Fibroblast of peridontal ligament (primary cell): ENCODE results near the gene DOCK2.

Source experiments
- DNase-seq: peaks from one replicate; pipeline ENCODE4 v3.0.0-alpha.2; 2010; ENCODE audit errors: extremely low read depth

Gene DOCK2

DNA sequence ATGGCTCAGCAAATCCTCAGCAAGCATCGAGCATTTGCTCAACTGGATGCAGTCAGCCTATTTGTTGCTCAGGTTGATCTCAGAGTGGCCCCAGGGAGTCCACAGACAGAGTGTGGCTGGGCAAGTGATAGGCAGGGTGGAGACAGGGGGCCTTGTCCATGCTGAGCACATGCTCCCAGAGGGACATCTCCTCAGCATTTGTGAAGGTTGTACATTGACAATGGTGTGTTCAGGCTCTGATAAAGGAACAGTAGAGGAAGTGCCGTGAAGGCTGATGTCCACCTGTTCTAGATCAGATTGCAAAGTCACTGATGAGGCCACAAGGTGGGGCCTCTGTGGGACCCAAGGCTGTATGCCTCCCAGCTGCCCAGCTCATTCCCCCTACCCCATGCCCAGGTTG, 418.5 kb downstream of the DOCK2 start:
- no peak for DNase-seq

DNA sequence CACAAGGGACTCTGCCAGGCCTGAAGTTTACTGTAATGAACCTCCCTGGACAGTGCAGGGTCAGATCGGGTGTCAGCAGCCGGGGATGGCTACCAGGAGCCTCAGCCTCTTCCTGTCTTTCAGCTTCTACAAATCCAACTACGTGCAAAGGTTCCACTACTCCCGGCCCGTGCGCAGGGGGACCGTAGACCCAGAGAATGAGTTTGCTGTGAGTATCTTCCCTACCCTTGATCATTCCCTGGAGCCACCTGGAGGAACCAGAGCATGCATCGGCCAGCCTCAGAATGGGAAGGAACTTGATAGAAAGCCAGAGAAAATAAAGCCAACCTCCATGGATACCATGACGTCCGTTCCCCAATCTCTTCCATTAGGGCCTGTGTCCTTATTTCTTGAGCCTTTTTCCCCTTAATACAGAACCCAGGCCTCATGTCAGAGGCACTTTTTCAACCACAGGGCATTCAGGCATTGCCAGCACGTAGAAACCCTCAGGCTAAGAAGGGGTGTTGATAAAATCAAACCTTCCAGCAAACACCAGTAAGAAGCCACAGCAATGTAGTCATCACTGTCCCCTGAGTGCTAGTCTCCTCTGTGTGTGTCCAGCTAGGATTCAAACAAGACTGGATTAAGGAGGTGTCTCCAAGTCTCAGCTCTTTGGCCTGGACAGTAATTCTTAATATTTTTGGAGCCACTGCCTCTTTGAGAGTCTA, 419.6 kb downstream of the DOCK2 start:
- no peak for DNase-seq

DNA sequence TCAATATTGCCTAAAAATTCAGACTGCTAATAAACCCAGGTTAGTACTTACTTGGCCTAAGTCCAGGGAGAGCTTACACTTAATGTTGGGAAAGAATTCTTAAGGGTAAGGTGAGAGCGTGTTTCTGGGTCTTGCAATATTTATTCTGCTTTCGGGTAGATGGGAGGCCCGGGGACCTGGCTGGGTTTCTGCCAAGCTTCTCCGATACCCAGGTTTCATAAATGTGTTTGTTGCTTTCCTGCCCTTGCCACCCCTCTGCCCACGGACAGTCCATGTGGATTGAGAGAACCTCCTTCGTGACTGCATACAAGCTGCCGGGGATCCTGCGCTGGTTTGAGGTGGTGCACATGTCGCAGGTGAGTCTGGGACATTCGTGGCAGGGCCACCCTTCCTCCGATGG, 420.2 kb downstream of the DOCK2 start:
- DNase-seq: no peak

DNA sequence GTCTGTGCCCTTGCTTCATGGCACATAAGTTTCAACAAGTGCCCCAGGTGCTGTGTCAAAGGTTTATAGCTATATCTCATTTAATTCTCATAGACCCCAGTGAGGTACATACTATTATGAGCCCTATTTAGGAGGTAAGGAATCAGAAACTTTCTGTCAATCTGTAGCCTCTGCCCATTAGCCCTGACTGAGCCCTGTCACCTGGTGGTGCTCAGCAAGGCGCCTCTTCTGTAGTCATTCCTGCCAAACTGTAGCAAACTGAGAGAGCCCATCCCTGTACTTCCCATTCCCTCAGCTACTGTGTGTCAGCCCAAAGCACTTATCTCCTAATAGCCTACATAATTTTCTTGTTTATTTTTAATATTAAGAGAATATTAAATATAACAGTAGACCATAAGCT, 422.1 kb downstream of the DOCK2 start:
- DNase-seq: no peak

GRCh38 chr5:170067152-170067551, 430.1 kb downstream of the DOCK2 start:
- no peak for DNase-seq

- DNase-seq: no peak
Observed at GRCh38 chr5:170067574-170068170, 430.6 kb downstream of the DOCK2 start.

DNA sequence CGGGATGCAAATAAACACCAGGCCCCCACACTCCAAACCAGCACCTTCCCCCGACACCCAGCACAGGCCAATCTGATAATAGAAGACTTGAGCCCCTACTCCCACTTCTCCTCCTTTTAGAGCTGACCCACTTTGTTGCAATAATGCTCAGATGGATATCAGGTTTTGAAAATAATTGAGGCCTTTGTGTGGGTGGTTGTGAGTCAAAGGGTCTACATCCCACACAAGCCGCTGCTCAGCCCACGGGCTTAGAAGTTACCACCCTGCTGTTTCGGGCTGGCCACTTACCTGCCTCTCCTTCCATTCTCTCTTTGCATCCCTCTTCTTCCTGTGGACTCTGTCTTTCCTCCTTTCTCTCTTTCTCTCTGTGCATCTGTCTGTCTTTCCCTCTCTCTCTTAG, 432.4 kb downstream of the DOCK2 start:
- DNase-seq: no peak

GRCh38 chr5:170070556-170071412, 433.7 kb downstream of the DOCK2 start:
- DNase-seq: peak; percentile 23

DNA sequence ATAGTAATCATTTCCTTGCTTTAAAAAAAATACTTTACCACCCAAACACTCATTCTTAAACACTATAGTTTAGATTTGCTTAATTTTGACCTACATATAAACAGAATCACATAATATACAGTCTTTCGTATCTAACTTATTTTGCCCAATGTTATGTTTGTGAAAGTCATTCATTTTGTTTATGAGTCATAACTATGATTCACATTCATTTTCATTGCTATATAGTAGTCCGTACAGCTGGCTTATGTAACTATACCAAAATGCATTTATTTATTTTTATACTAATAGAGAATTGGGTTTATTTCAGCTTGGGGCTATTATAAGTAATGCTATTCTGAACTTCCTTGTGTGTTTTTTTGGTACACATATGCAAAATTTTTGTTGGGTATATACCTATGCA, 434.7 kb downstream of the DOCK2 start:
- DNase-seq: no peak

- DNase-seq: no peak
Observed at GRCh38 chr5:170075696-170076095, 438.6 kb downstream of the DOCK2 start.

DNA sequence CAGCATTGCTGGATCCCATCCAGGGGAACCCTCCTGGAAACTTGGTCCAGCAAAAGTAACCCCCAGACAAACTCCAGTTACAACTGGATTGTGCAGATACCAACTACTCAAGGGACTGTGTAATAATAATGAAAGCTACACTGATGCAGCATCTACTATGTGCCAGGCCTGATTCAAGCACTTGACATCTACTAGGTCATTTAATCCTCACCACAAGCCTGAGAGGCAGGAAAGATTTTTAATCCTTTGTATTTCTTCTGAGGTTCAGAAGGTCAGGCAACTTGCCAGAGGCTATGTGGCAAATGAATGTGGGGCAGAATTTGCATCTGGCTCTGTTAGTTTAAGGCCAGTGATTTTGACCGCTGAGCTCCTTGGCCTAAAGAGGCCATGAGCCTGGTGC, 439.1 kb downstream of the DOCK2 start:
- DNase-seq: peak; percentile 4

DNA sequence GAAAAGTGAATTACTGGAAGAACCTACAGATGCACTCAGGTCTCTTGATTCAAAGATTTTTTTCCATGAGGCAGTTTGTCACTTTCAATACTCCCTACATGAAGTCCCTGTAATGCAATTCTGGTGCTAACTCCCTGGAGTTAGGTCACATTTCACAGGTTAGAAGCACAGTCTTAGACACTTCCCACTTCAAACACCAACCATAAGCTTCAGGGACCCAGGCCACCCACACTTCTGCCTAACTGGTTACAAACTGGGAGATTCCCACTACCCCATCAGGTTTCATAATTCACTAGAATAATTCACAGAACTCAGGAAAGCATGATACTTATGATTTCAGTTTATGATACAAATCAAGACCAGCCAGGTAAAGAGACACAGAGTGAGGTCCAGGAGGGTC, 439.7 kb downstream of the DOCK2 start:
- DNase-seq: no peak

DNA sequence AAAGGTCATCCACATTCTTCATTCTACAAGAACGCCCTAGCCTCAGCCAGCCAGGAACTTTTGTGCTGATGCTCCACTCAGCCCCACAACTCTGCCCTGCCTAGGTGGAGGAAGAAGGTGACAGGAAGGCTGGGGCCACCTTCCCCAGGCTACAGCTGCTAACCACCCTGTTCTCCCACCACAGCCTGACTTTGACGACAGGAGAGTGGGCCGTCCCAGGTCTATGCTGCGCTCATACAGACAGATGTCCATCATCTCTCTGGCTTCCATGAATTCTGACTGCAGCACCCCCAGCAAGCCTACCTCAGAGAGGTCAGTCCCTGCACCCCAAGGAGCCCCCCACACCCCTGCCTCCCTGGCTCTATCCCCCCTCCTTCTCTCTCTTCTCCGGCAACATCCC, 440.5 kb downstream of the DOCK2 start:
- DNase-seq: no peak

- no peak for DNase-seq
Observed at GRCh38 chr5:170078458-170078857, 441.4 kb downstream of the DOCK2 start.

DNA sequence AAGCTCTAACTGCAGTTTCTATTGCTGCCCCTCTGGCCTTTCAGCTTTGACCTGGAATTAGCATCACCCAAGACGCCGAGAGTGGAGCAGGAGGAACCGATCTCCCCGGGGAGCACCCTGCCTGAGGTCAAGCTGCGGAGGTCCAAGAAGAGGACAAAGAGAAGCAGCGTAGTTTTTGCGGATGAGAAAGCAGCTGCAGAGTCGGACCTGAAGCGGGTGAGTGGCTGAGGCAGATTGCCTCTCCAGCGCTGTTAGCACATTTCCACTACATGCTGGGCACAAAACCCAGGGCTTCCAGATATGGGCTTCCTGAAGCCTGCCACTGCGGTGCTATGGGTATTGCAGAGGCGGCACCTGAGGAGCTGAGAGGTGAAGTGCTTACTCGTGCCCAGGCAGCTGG, 441.9 kb downstream of the DOCK2 start:
- no peak for DNase-seq

- no peak for DNase-seq
Observed at GRCh38 chr5:170080217-170080616, 443.1 kb downstream of the DOCK2 start.

GRCh38 chr5:170080786-170081445, 443.8 kb downstream of the DOCK2 start:
- no peak for DNase-seq

DNA sequence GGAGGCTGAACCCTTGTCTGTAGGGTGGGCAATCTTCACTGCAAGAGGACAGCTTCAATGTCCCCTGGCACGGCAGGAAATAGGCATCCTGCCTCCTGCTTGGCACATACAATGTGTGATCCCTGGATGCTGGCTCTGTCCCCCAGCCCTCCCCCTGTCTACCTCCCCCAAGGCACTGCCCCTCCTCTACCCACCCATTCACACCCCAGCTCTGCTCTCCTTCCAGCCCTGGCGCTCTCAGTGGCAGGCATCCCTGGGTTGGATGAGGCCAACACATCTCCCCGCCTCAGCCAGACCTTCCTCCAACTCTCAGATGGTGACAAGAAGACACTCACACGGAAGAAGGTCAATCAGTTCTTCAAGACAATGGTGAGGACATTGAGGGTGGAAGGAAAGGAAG, 444.5 kb downstream of the DOCK2 start:
- DNase-seq: no peak

DNA sequence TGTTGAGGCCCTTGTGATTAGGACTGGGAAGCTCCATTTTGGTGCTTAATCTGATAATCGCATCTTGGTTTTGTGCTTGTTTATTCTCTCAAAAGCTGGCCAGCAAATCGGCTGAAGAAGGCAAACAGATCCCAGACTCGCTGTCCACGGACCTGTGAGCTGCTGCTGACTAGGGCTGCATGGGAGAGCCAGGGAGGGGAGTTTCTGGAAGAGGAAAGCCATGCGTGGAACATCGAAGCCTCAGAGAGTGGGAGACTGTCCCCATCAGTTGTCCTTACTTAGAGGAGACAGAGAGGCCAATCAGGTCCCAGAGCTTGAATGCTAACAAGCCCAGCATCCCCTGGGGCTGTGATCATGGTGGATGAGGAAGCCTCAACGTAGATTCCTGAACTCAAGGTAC, 445.6 kb downstream of the DOCK2 start:
- no peak for DNase-seq

GRCh38 chr5:170087168-170087817, 450.2 kb downstream of the DOCK2 start:
- DNase-seq: no peak

- DNase-seq: no peak
Observed at GRCh38 chr5:170092455-170093101, 455.5 kb downstream of the DOCK2 start.
